Type B pancreatic cell (in vitro differentiated cells): ENCODE measurements around the gene BCL2L1. TPM values are rescaled to one million over a fixed set of nuclear protein-coding genes. Genes with fewer than 3 reads are reported as not detected.

Experiments
- DNase-seq: peaks from one replicate; pipeline ENCODE4 v3.0.0; 2021; ENCODE audit warnings: mixed read lengths; ENCODE audit not compliant: unreplicated experiment; ENCODE audit errors: extremely low spot score
- H3K27ac Mint-ChIP-seq: 2 replicates; pipeline ENCODE4 v1.8.0; 2021; ENCODE audit warnings: mild to moderate bottlenecking, mixed read lengths
- H3K27me3 Mint-ChIP-seq: 2 replicates; pipeline ENCODE4 v1.8.0; 2021; ENCODE audit warnings: mixed read lengths
- H3K36me3 Mint-ChIP-seq: 2 replicates; pipeline ENCODE4 v1.8.0; 2021; ENCODE audit warnings: mixed read lengths
- H3K4me1 Mint-ChIP-seq: one replicate; pipeline ENCODE4 v1.8.0; 2021; ENCODE audit warnings: mixed read lengths; ENCODE audit not compliant: unreplicated experiment
- H3K4me3 Mint-ChIP-seq: 2 replicates; pipeline ENCODE4 v1.8.0; 2021; ENCODE audit warnings: mild to moderate bottlenecking, mixed read lengths
- H3K9me3 Mint-ChIP-seq: 2 replicates; pipeline ENCODE4 v1.8.0; 2021; ENCODE audit warnings: mixed read lengths
- total RNA-seq: library from RNA; stranded (reverse); gene quantifications from 2 replicates; pipeline ENCODE4 v1.2.1, GENCODE V29; 2021; ENCODE audit warnings: low replicate concordance
- TF ChIP-seq, protein P1 (sequence below): fragments of 200-600 bp; sonication (generic); conservative IDR thresholded peaks from 2 replicates; pipeline ENCODE4 v1.5.0; 2021; ENCODE audit warnings: antibody characterized with exemption, mild to moderate bottlenecking

BCL2L1 gene
- total RNA-seq, 1 donor from 2014 or later, result 142 TPM

DNA sequence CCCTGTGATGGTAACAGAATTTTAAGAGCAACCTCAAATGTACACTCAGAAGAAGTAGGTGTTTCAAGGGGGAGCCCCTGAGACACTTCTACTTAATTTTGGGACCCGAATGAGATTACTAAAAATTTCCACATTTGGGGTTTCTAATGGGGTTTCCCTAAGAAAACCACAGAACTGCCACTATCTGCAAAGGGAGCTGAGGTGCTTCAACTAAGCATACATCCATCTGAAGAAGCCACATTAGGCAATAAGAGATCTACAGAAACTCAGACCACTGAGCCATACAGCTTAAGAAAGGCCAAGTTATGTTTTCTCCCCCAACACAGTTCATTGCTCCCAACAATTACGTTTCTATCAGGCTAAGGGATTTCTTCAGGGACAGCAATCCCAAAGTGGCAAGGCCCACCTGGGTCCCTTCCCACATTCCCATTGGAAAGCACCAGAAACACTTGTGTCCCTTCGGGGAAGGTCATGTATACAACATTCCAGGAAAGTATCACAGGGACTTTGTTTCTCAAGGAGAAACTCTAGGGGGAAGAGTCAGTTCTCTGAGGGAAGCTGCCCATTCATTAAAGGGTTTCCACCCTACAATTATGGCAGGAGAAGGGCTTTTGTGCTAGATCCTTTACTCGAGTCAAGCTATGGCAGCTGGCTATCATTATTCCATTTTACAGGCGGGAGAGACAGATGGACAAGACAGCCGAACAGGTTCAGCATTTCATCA is 5.0 kb downstream of the BCL2L1 start:
- peak overlapping the region; percentile 88 for H3K27ac Mint-ChIP-seq
- TF ChIP-seq, protein P1, sequence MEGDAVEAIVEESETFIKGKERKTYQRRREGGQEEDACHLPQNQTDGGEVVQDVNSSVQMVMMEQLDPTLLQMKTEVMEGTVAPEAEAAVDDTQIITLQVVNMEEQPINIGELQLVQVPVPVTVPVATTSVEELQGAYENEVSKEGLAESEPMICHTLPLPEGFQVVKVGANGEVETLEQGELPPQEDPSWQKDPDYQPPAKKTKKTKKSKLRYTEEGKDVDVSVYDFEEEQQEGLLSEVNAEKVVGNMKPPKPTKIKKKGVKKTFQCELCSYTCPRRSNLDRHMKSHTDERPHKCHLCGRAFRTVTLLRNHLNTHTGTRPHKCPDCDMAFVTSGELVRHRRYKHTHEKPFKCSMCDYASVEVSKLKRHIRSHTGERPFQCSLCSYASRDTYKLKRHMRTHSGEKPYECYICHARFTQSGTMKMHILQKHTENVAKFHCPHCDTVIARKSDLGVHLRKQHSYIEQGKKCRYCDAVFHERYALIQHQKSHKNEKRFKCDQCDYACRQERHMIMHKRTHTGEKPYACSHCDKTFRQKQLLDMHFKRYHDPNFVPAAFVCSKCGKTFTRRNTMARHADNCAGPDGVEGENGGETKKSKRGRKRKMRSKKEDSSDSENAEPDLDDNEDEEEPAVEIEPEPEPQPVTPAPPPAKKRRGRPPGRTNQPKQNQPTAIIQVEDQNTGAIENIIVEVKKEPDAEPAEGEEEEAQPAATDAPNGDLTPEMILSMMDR, result no peak

DNA sequence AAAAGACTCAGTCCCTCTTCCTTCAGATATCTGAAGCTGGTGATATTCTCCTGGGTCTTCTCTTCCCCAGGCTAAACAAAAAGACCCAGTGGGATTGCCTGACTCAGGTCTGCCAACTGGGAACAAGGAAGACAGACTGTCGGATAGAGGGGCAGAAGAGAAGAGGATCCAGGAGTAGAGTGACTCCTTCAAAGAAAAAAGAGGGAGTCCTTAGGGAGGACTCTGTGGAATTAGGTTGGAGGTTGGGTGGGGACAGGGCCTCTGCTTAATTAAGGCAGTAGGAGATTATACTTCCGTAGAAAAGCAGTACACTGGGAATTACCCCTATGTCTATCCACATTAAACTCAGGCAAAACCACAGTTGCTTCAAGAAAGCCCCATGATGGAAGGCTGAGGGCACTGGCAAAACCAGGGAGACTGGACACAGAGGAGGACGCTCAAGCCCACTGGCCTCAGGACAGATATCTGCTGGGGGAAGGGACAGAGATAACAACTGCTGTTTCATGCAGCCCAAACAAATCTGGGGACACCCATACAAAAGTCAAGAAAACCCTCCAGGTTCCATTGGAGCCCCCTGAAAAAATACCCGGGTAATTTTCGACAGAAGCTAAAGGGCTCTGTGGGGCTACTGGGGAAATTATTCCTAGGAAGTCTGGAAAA is 5.7 kb downstream of the BCL2L1 start:
- no peak for DNase-seq
- H3K36me3 Mint-ChIP-seq, result peaks cover 79% of the 10 kb centered on the region
- H3K4me3 Mint-ChIP-seq, result peak overlapping the region; percentile 85
- TF ChIP-seq, protein P1, result no peak
- peaks cover 87% of the 10 kb centered on the region for H3K4me1 Mint-ChIP-seq
- peaks cover 4% of the 10 kb centered on the region for H3K9me3 Mint-ChIP-seq
- H3K27ac Mint-ChIP-seq, result peak overlapping the region; percentile 88
- no peaks in the 10 kb centered on the region for H3K27me3 Mint-ChIP-seq

More for the DNA sequence above, 5.0 kb downstream of the BCL2L1 start:
- Mint-ChIP-seq H3K36me3 (peaks cover 80% of the 10 kb centered on the region), H3K4me3 (peak overlapping the region; percentile 85), H3K27me3 (no peaks in the 10 kb centered on the region), H3K9me3 (peaks cover 4% of the 10 kb centered on the region), H3K4me1 (peaks cover 83% of the 10 kb centered on the region)
- no peak for DNase-seq

DNA sequence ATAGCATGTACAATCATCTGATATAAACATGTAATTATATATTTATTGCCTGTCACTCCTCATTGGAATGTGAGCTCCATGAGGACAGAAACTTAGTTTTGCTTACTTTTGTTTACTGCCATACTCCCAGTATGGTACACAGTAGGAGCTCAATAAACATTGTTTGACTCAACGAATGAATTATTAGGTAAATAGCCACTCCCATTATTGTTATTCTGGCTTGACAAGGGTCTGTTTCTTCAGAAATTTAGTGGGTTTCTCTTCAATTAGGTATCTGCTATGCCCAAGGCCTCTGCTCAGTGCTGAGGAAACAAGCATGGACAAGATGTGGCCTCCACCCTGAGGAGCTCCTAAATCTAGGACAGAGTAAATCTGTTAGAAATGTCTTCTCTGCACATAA is 6.3 kb downstream of the BCL2L1 start:
- H3K27me3 Mint-ChIP-seq, result no peaks in the 10 kb centered on the region
- DNase-seq, result no peak
- H3K4me3 Mint-ChIP-seq, result peak overlapping the region; percentile 85
- peaks cover 86% of the 10 kb centered on the region for H3K4me1 Mint-ChIP-seq
- TF ChIP-seq, protein P1, result no peak
- H3K36me3 Mint-ChIP-seq, result peaks cover 73% of the 10 kb centered on the region
- H3K27ac Mint-ChIP-seq, result peak overlapping the region; percentile 88
- H3K9me3 Mint-ChIP-seq, result peaks cover 4% of the 10 kb centered on the region

DNA sequence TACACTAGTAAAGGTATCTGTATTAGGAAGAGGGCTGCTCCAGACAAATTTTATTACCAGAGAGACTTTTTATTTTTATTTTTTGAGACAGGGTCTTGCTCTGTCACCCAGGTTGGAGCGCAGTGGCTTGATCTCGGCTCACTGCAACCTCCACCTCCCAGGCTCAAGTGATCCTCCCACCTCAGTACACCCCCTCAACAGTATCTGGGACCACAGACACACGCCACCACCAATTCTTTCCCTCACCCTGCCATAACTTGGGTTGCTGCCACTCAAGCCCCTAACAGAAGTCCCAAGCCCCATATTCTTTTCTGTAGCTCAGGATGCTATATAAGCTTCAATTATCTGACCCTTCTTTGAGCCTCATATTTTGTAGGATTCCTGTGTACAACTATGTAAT is 6.9 kb downstream of the BCL2L1 start:
- DNase-seq, result no peak
- H3K36me3 Mint-ChIP-seq, result peaks cover 75% of the 10 kb centered on the region
- peaks cover 86% of the 10 kb centered on the region for H3K4me1 Mint-ChIP-seq
- peak overlapping the region; percentile 88 for H3K27ac Mint-ChIP-seq
- H3K4me3 Mint-ChIP-seq, result peak overlapping the region; percentile 85
- peaks cover 4% of the 10 kb centered on the region for H3K9me3 Mint-ChIP-seq
- TF ChIP-seq, protein P1, result no peak
- no peaks in the 10 kb centered on the region for H3K27me3 Mint-ChIP-seq

- H3K4me3 Mint-ChIP-seq, result peak overlapping the region; percentile 83
- peaks cover 75% of the 10 kb centered on the region for H3K4me1 Mint-ChIP-seq
- H3K36me3 Mint-ChIP-seq, result peaks cover 65% of the 10 kb centered on the region
- peak overlapping the region; percentile 97 for H3K27ac Mint-ChIP-seq
- DNase-seq, result no peak
- H3K27me3 Mint-ChIP-seq, result no peaks in the 10 kb centered on the region
- peaks cover 4% of the 10 kb centered on the region for H3K9me3 Mint-ChIP-seq
- TF ChIP-seq, protein P1, result no peak
Observed at GRCh38 chr20:31713312-31714273, 9.1 kb downstream of the BCL2L1 start.
